ENCODE results near the gene OPN1MW3.
"Not testable (repeated sequence)": the region's sequence is repeated elsewhere in the genome, so short reads cannot be mapped to it uniquely, and the experiment has no call there.

- not testable (repeated sequence) for TF ChIP-seq CTCF (IDR thresholded peaks at IDR 0.05; ENCODE audit: insufficient read depth, low read depth, low read length); EZH2 (IDR thresholded peaks at IDR 0.05; ENCODE audit: insufficient read depth, low read length)
These were observed 30.7 kb upstream of the OPN1MW3 start for GRCh38 chrX:154226706-154227105.
